Adrenal gland (tissue), 12 donors: ENCODE measurements around the gene GPRIN1. TPM values are rescaled to one million over a fixed set of nuclear protein-coding genes. Genes with fewer than 3 reads are reported as not detected.

Experiments used
- DNase-seq, 7 donors: peaks; one replicate each; pipeline ENCODE4 v3.0.0-alpha.2; 2019 to 2020
- H3K27ac ChIP-seq, 5 donors: fragments of 200-600 bp; sonication (generic) in 4 of 5; 1 replicate in 3 of 5; 2 replicates in 2 of 5; pipeline versions ENCODE4 v1.5.1 to v1.8.0; 2016 to 2020; ENCODE audit warnings: mild to moderate bottlenecking in 1 of 5
- H3K27me3 ChIP-seq: fragments of 200-600 bp; 2 replicates; pipeline ENCODE4 v1.8.0; 2021
- H3K36me3 ChIP-seq, 2 donors: fragments of 200-600 bp; replicated peaks in 1 of 2; 1 replicate in 1 of 2; 2 replicates in 1 of 2; pipeline versions ENCODE4 v1.5.1 to v1.8.0; 2018 to 2022
- H3K4me1 ChIP-seq, 2 donors: fragments of 200-600 bp; replicated peaks in 1 of 2; 1 replicate in 1 of 2; 2 replicates in 1 of 2; pipeline versions ENCODE4 v1.5.1 to v1.8.0; 2018 to 2021
- H3K4me3 ChIP-seq, 4 donors: fragments of 200-600 bp; sonication (generic) in 3 of 4; one replicate each; pipeline ENCODE4 v1.5.1; 2016 to 2018
- H3K9me3 ChIP-seq, 3 donors: fragments of 200-600 bp; sonication (generic) in 1 of 3; replicated peaks in 1 of 3; 1 replicate in 2 of 3; 2 replicates in 1 of 3; pipeline versions ENCODE4 v1.5.1 to v1.8.0; 2016 to 2021
- CTCF ChIP-seq, 6 experiments: fragments of 450-650 bp in 4 of 6; fragments of 200-600 bp in 2 of 6; sonication (generic) in 1 of 6; IDR thresholded peaks; 1 replicate in 5 of 6; 2 replicates in 1 of 6; pipeline versions ENCODE4 v1.5.1 to v1.8.0; 2016 to 2021; ENCODE audit warnings: antibody characterized with exemption in 6 of 6, mild to moderate bottlenecking in 2 of 6, moderate library complexity in 1 of 6
- POLR2A ChIP-seq, 2 donors: fragments of 450-650 bp; IDR thresholded peaks; one replicate each; pipeline ENCODE4 v1.6.1; 2017; ENCODE audit warnings: antibody characterized with exemption in 2 of 2, mild to moderate bottlenecking in 2 of 2, moderate library complexity in 1 of 2
- WGBS, 4 donors: extraction: QIAGEN DNeasy Blood & Tissue Kit in 2 of 4; methylation state at CpG; one replicate each; pipeline versions ENCODE4 v1.1.5 to v1.1.7; 2013 to 2017; 5-methylcytosine and 5-hydroxymethylcytosine counted together
- intact Hi-C, 2 donors: fragments of 100-400 bp; cut with DNase I; formaldehyde crosslinking; loops; one replicate each; pipeline versions ENCODE4 v1.14.1 to v1.15.0; 2022 to 2023
- polyA plus RNA-seq, 3 donors: library from polyadenylated mRNA; stranded (reverse); fragments of 200-250 nt in 2 of 3; fragments of 350-450 nt in 1 of 3; fragmentation: Illumina TruSeq in 1 of 3; extraction: RNeasy Lipid Tissue Mini Kit (QIAGEN cat#74804) in 1 of 3; gene quantifications; one replicate each; pipeline ENCODE4 v1.2.3, GENCODE V29; 2013 to 2014
- total RNA-seq, 9 donors: library from RNA; depleted of rRNA in 4 of 9; stranded (reverse); fragments of >200 nt in 4 of 9; fragments of 120-200 nt in 1 of 9; fragmentation: NEBNext Ultra II Directional in 1 of 9; extraction: Animal tissue kit (Norgen Biotek cat#: 25700) in 1 of 9; gene quantifications; one replicate each; pipeline versions ENCODE4 v1.1.0 to v1.2.4, GENCODE V29; 2013 to 2023
- donor health status: healthy with polysubstance abuse.
- donor health status: Bipolar disorder and iron deficiency.
- donor health status: DM: yes; HTN: yes; CAD: no.
- donor health status: DM: no; HTN: no; CAD: no.
- donor health status: DM: no; HTN: no; CAD: no.
- donor health status: DM: yes; HTN: yes; CAD: no.

Gene GPRIN1
- total and polyA plus RNA-seq, 12 donors = 0.42 to 4.0 (median 1.4) TPM

GRCh38 chr5:176638437-176638836 lies 28.5 kb upstream of the GPRIN1 start:
- no peak for TF ChIP-seq CTCF (IDR thresholded peaks at IDR 0.05)
- TF ChIP-seq POLR2A (IDR thresholded peaks at IDR 0.05) = no peak
- Histone ChIP-seq H3K36me3 (no peaks in the 10 kb centered on the region), H3K27me3 (no peaks in the 10 kb centered on the region), H3K9me3 (no peaks in the 10 kb centered on the region), H3K27ac (no peak overlapping the region), H3K4me3 (no peak overlapping the region), H3K4me1 (peaks cover 0 to 6% of the 10 kb centered on the region in 2 donors)
- WGBS, 4 donors = 91 to 94% (median 93%) methylated on average over 3 of the region's 3 CpGs
- intact Hi-C loops = no loop called here
- no peak for DNase-seq

DNA sequence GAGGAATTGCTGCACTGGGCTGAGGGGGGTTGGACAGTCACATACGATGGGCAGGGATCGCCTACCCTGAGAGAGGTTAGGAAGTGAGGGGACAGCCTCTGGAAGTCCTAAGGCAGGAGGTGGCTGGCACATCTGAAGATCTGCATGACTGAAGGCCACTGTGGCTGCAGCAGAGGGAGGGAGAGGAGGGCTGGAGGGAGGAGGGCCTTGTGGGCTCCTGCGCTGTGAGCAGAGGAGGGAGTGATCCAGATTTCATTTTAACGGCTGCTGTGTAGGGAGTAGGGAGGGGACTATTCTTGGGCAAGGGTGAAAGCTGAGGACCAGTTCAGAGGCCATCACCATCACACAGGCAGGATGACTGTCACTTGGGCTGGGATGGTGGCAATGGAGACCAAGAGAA lies 27.6 kb upstream of the GPRIN1 start:
- H3K9me3 ChIP-seq = no peaks in the 10 kb centered on the region
- 26 to 30% (median 28%) methylated on average over 4 of the region's 4 CpGs for WGBS, 4 donors

GRCh38 chr5:176636426-176636825 lies 26.5 kb upstream of the GPRIN1 start:
- DNase-seq = no peak
- Histone ChIP-seq H3K27me3 (peaks cover 13% of the 10 kb centered on the region), H3K27ac (no peak overlapping the region), H3K4me1 (no peaks in the 10 kb centered on the region), H3K36me3 (no peaks in the 10 kb centered on the region), H3K9me3 (no peaks in the 10 kb centered on the region), H3K4me3 (no peak overlapping the region)
- TF ChIP-seq CTCF (IDR thresholded peaks at IDR 0.05) (no peak), POLR2A (IDR thresholded peaks at IDR 0.05) (no peak)
- 56 to 84% (median 63%) methylated on average over 8 to 9 of the region's 9 CpGs for WGBS, 4 donors
- intact Hi-C loops = no loop called here

More for the DNA sequence above, 27.6 kb upstream of the GPRIN1 start:
- Histone ChIP-seq H3K27me3 (peaks cover 3% of the 10 kb centered on the region), H3K27ac (no peak overlapping the region), H3K4me3 (no peak overlapping the region), H3K36me3 (no peaks in the 10 kb centered on the region), H3K4me1 (no peaks in the 10 kb centered on the region)
- TF ChIP-seq POLR2A (IDR thresholded peaks at IDR 0.05) = no peak
- no peak for TF ChIP-seq CTCF (IDR thresholded peaks at IDR 0.05)
- intact Hi-C loops = no loop called here
- no peak for DNase-seq

DNA sequence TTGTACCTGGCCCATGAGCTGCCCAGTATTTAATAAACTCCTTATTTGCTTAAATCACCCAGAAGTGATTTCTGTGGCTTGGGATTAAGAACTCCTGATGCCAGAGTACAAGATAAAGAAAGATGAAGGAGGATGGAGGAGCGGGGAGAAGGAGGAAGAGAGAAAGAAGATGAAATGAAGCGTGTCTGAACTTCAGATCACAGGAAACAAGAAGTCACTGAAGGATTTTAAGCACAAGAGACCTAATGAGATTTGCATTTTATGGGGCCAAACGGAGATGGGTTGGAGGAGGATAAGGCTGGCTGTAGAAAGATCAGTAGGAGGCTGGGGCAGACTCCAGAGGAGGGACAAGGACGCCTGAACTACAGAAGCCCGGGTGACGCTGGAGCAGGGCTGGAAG lies 23.6 kb upstream of the GPRIN1 start:
- Histone ChIP-seq H3K4me1 (peaks cover 8 to 16% of the 10 kb centered on the region in 2 donors), H3K36me3 (no peaks in the 10 kb centered on the region), H3K27ac (no peak overlapping the region), H3K4me3 (no peak overlapping the region), H3K27me3 (peaks cover 35% of the 10 kb centered on the region), H3K9me3 (no peaks in the 10 kb centered on the region)
- intact Hi-C loops = no loop called here
- DNase-seq = no peak
- TF ChIP-seq POLR2A (IDR thresholded peaks at IDR 0.05) (no peak), CTCF (IDR thresholded peaks at IDR 0.05) (no peak)
- WGBS, 4 donors = 19 to 35% (median 23%) methylated on average over 6 of the region's 6 CpGs
